Epithelial cell of proximal tubule (primary cell): ENCODE measurements around the gene ULK1. TPM values are rescaled to one million over a fixed set of nuclear protein-coding genes. Genes with fewer than 3 reads are reported as not detected.
"Not testable (repeated sequence)": the region's sequence is repeated elsewhere in the genome, so short reads cannot be mapped to it uniquely, and the experiment has no call there.

Experiments
- DNase-seq: peaks from one replicate; pipeline ENCODE4 v3.0.0-alpha.2; 2011; ENCODE audit warnings: low read depth
- H3K4me3 ChIP-seq: 2 replicates; pipeline ENCODE4 v1.5.1; 2011; ENCODE audit warnings: low read depth, mild to moderate bottlenecking, low read length
- total RNA-seq: library from RNA; depleted of rRNA; stranded (reverse); fragments of >200 nt; gene quantifications from 2 replicates; pipeline ENCODE4 v1.2.3, GENCODE V29; 2015
- TF ChIP-seq, protein P1 (sequence below): conservative IDR thresholded peaks from 2 replicates; pipeline ENCODE4 v1.5.1; 2012; ENCODE audit warnings: low read depth, mild to moderate bottlenecking, low read length

ULK1 gene
- total RNA-seq, 1 donor from 2014 or later: 11.8 TPM

DNA sequence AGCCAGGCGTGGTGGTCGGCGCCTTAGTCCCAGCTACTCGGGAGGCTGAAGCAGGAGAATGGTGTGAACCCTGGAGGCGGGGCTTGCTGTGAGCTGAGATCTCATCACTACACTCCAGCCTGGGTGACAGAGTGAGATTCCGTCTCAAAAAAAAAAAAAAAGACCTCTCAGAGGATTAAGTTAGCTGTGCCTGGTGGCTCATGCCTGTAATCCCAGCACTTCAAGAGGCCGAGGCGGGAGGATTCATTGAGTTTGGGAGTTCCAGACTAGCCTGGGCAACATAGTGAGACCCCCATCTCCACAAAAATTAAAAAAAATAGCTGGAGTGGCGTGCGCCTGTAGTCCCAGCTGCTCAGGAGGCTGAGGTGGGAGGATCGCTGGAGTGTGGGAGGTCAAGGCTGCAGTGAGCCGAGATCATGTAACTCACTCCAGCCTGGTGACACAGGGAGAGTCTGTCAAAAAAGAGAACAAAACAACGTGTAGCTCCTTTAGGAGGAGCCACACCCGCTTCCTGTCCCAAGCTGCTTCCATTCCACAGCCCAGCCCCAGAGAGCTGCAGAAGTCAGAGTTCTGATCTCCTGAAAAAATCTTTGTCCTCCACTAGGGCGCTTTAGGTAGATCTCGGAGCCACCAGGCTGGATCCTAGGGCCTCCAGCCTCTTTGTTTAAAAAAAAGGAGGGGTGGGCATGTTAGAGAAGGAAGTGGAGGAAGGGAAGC is 11.5 kb upstream of the ULK1 start:
- no peak for DNase-seq
- TF ChIP-seq, protein P1, sequence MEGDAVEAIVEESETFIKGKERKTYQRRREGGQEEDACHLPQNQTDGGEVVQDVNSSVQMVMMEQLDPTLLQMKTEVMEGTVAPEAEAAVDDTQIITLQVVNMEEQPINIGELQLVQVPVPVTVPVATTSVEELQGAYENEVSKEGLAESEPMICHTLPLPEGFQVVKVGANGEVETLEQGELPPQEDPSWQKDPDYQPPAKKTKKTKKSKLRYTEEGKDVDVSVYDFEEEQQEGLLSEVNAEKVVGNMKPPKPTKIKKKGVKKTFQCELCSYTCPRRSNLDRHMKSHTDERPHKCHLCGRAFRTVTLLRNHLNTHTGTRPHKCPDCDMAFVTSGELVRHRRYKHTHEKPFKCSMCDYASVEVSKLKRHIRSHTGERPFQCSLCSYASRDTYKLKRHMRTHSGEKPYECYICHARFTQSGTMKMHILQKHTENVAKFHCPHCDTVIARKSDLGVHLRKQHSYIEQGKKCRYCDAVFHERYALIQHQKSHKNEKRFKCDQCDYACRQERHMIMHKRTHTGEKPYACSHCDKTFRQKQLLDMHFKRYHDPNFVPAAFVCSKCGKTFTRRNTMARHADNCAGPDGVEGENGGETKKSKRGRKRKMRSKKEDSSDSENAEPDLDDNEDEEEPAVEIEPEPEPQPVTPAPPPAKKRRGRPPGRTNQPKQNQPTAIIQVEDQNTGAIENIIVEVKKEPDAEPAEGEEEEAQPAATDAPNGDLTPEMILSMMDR: no peak
- no peak overlapping the region for H3K4me3 ChIP-seq

DNA sequence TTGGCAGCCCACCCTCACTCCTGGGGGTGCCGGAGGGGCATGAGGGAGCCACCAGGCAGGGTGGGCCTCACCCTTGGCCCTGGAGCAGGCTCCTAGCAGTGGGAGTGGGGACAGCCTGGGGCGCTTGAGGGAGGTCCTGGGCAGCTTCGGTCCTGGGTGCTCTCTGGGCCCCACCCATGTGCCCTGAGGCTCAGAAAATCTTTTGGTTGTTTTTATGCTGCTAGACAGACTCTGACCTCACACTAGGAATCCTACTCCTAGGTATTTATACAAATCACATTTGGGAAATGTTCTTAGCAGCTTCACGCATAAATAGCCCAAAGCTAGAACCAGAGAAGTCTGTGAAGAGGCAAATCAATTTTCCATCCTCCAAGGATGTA is 10.9 kb upstream of the ULK1 start:
- H3K4me3 ChIP-seq: no peak overlapping the region
- no peak for DNase-seq
- TF ChIP-seq, protein P1: no peak

DNA sequence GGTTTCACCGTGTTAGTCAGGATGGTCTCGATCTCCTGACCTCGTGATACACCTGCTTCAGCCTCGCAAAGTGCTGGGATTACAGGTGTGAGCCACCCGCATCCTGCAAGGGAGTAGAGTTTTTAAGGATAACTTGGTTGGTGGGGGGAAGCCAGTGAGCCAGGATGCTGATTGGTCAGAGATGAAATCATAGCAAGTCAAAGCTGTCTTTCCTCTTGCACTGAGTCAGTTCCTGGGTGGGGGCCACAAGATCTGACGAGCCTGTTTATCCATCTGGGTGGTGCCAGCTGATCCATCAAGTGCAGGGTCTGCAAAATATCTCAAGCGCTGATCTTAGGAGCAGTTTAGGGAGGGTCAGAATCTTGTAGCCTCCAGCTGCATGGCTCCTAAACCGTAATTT is 9.3 kb upstream of the ULK1 start:
- not testable (repeated sequence) for DNase-seq, H3K4me3 ChIP-seq

DNA sequence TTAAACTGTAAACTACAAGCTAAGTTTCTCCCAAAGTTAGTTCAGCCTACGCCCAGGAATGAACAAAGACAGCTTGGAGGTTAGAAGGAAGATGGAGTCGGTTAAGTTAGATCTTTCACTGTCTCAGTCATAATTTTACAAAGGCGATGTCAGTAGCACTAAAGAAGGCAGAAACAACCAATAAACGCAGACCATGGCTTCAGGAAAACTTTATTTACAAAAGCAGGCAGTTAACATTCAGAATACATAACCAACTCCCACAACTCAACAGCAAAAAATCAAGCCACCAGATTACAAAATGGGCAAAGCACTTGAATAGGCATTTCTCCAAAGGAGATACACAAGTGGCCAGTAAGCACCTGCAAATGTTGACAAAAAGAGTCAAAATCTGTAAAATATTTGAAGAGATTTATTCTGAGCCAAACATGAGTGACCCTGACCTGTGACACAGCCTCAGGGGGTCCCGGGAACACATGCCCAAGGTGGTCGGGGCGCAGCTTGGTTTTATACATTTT is 8.8 kb upstream of the ULK1 start:
- TF ChIP-seq, protein P1: no peak
- no peak overlapping the region for H3K4me3 ChIP-seq
- DNase-seq: no peak

DNA sequence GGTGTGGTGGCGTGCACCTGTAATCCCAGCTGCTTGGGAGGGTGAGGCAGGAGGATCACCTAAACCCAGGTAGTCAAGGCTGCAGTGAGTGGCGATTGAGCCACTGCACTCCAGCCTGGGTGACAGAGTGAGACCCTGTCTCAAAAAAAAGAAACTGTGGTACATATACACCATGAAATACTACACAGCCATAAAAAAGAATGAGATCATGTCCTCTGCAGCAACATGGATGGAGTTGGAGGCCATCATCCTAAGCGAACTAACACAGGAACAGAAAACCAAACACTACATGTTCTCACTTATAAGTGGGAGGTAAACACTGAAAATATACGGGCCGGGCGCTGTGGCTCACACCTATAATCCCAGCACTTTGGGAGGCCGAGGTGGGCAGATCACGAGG is 2.7 kb upstream of the ULK1 start:
- H3K4me3 ChIP-seq, DNase-seq: not testable (repeated sequence)

DNA sequence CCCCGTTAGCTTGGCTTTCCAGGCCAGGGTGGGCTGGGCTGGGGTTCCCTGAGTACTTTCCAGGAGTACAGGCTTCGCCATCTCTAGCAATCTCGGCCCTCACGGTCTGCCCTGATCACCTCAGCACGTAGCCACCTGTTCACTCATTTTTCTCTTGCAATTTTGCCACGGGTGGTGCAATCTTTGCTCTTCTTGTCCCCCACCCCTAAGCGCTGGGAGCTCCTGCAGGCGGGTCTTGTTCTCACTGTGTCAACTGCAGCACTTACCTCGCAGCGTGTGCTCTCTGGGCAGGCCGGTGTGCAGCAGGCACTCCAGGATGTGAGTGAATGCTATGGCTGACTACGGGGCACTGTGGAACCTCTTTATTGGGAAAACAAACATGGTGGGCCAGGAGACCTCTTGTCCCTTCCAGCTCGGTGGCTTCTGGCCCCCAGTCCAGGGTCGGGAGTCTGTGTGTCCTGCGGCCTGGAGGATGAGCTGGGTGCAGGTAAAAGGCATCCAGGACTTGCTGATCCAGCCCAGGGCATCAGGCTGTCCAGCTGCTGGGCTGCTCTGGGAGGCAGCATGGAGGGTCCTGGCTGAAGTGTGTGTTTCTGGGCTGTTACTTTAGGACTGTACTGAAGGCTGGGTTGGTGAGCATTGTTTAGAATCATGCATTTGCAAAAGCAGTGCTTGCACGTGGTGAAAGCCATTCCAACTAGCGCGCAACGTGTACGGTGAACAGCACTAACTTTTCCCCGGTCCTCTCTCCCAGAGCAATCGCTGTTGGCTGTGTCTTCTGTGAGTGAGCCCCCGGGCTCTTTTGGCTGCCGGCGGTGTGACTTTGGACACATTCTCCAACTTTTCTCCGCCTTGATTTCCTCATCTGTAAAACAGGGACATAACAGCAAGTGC is 1.5 kb upstream of the ULK1 start:
- no peak for DNase-seq
- TF ChIP-seq, protein P1: no peak
- H3K4me3 ChIP-seq: no peak overlapping the region

DNA sequence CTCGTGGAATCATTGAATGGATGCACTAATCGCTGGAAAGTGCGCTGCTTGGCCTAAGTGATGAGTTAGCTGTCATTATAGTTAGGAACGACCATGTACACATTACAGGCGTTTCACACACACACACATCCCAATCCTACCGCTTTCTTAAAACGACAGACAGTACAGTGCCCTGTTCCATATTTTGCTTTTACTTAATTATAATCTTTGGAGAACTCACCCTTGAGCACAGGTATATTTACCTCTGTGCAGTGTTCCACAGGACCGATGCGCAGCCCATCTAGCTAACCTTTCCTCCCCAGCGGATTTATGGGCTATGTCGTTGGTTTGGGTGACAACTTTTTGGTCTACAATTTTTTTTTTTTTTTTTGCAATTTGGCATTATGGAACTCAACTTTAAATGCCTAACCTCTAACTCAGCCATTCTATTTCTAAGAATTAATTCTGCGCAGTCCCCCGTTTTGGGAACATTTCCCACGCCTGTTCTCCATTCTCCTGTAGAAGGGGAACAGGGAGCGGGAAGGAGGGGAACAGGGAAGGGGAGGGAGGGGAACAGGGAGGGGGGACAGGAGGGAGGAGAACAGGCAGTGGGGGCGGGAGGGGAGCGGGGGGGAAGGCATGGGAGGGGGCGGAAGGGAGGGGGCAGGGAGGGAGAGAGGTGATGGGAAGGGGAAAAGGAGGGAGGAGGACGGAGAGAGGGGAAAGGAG is 663 bp upstream of the ULK1 start:
- DNase-seq: no peak
- TF ChIP-seq, protein P1: no peak
- no peak overlapping the region for H3K4me3 ChIP-seq
